Ovary (tissue), 3 donors: ENCODE data around the gene COL23A1.

ENCODE experiments used
- CTCF ChIP-seq, 3 donors: fragments of 450-650 bp in 2 of 3; fragments of 200-600 bp in 1 of 3; IDR thresholded peaks; one replicate each; pipeline versions ENCODE4 v1.5.1 to v1.8.0; 2016 to 2022; ENCODE audit warnings: antibody characterized with exemption in 3 of 3, mild to moderate bottlenecking in 1 of 3
- EP300 ChIP-seq: sonication (generic); formaldehyde crosslinking; IDR thresholded peaks from one replicate; pipeline ENCODE4 v1.6.1; 2017; ENCODE audit warnings: antibody characterized with exemption
- POLR2A ChIP-seq: fragments of 450-650 bp; IDR thresholded peaks from one replicate; pipeline ENCODE4 v1.6.1; 2017; ENCODE audit warnings: antibody characterized with exemption, mild to moderate bottlenecking, moderate library complexity
- donor health status: DM: no; HTN: no; CAD: no.

DNA sequence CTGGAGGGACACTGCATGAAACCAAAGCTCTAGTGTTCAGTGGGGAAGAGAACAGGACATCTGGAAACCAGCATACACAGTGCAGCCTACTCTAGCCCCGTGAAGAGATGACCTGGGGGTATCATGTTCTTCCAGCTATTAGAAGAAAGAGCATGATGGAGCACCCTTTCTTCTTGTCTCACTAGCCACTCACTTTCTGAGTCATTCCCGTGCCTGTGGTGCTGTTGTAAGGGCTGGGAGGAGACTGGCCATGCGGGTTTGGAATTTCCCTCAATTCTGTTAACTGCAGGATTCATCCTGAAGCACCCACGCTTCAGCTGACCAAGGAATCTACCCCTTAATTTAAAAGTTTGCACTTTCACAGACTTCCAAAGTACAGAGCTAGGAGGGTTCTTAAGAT lies 137.0 kb downstream of the COL23A1 start:
- TF ChIP-seq CTCF (IDR thresholded peaks at IDR 0.05) (no peak), EP300 (no peak), POLR2A (no peak)
